PC-3 (cell line): ENCODE results near the gene VKORC1L1. TPM values are rescaled to one million over a fixed set of nuclear protein-coding genes. Genes with fewer than 3 reads are reported as not detected.

Source experiments
- ATAC-seq: fragments of 200-7000 bp; cut with Tn5 transposase; 2 replicates; pipeline ENCODE4 v1.9.1; 2020; ENCODE audit warnings: mild to moderate bottlenecking, moderate library complexity
- BruUV-seq: library from RNA; stranded (reverse); fragments of 400-500 nt; replicated peaks from 2 replicates; lab custom pipeline; 2021; lab: Mats Ljungman, UMichigan
- CTCF ChIA-PET: fragments of 300-600 bp; sonication (Branson Sonifier 250); formaldehyde crosslinking; loops from one replicate; lab custom pipeline; 2022; ENCODE audit warnings: antibody characterized with exemption; lab: Charles Lee
- POLR2A ChIA-PET: fragments of 300-600 bp; sonication (Branson Sonifier 250); formaldehyde crosslinking; loops from one replicate; lab custom pipeline; 2022; ENCODE audit warnings: antibody characterized with exemption; ENCODE audit not compliant: unreplicated experiment; lab: Charles Lee
- DNase-seq: peaks from one replicate; pipeline ENCODE4 v3.0.0-alpha.2; 2015
- H2AFZ ChIP-seq: fragments of 300-600 bp; sonication (generic); 2 replicates; pipeline ENCODE4 v1.6.0; 2016; ENCODE audit warnings: antibody characterized with exemption, low read length
- H3F3A ChIP-seq: fragments of 300-600 bp; sonication (generic); one replicate; pipeline ENCODE4 v1.6.0; 2017; ENCODE audit warnings: antibody characterized with exemption, low read length, control low read depth, mild to moderate bottlenecking; ENCODE audit not compliant: unreplicated experiment
- H3K27ac ChIP-seq: fragments of 300-600 bp; sonication (generic); 2 replicates; pipeline ENCODE4 v1.5.1; 2016; ENCODE audit warnings: mild to moderate bottlenecking, low read length
- H3K27me3 ChIP-seq: fragments of 300-600 bp; sonication (generic); 2 replicates; pipeline ENCODE4 v1.6.1; 2016; ENCODE audit warnings: low read length, mixed read lengths
- H3K36me3 ChIP-seq: fragments of 300-600 bp; sonication (generic); 2 replicates; pipeline ENCODE4 v1.6.1; 2016; ENCODE audit warnings: low read depth, mixed run types, low read length, mixed read lengths
- H3K4me1 ChIP-seq: fragments of 300-600 bp; sonication (generic); 2 replicates; pipeline ENCODE4 v1.5.1; 2016; ENCODE audit warnings: low read length; ENCODE audit not compliant: insufficient read depth
- H3K4me2 ChIP-seq: fragments of 300-600 bp; sonication (generic); 2 replicates; pipeline ENCODE4 v1.6.0; 2016; ENCODE audit warnings: low read length
- H3K4me3 ChIP-seq: fragments of 300-600 bp; sonication (generic); 2 replicates; pipeline ENCODE4 v1.5.1; 2016; ENCODE audit warnings: mild to moderate bottlenecking, low read length, mixed read lengths
- H3K79me2 ChIP-seq: fragments of 300-600 bp; sonication (generic); 2 replicates; pipeline ENCODE4 v1.6.1; 2017; ENCODE audit warnings: low read length, mixed read lengths
- H3K9ac ChIP-seq: fragments of 300-600 bp; sonication (generic); 2 replicates; pipeline ENCODE4 v1.6.0; 2016; ENCODE audit warnings: mild to moderate bottlenecking, low read length
- H3K9me2 ChIP-seq: fragments of 300-600 bp; sonication (generic); replicated peaks from 2 replicates; pipeline ENCODE4 v1.6.1; 2016; ENCODE audit warnings: mixed run types, low read length, mixed read lengths
- H3K9me3 ChIP-seq: fragments of 300-600 bp; sonication (generic); 2 replicates; pipeline ENCODE4 v1.6.1; 2016; ENCODE audit warnings: low read length, mixed read lengths
- H4K20me1 ChIP-seq: fragments of 300-600 bp; sonication (generic); 2 replicates; pipeline ENCODE4 v1.6.1; 2016; ENCODE audit warnings: low read length, mixed read lengths
- EZH2 ChIP-seq: fragments of 300-600 bp; sonication (generic); IDR thresholded peaks from one replicate; pipeline ENCODE4 v1.6.1; 2017; ENCODE audit warnings: antibody characterized with exemption, mild to moderate bottlenecking, low read length; ENCODE audit not compliant: unreplicated experiment
- EZH2phosphoT487 ChIP-seq: fragments of 300-600 bp; sonication (generic); IDR thresholded peaks from 2 replicates; pipeline ENCODE4 v1.6.1; 2018; ENCODE audit warnings: mild to moderate bottlenecking, antibody characterized with exemption, low read length, borderline replicate concordance
- intact Hi-C: fragments of 100-400 bp; cut with micrococcal nuclease; formaldehyde crosslinking; loops from 2 replicates; pipeline ENCODE4 v1.9.0; 2023
- total RNA-seq: library from RNA; depleted of rRNA; stranded (reverse); fragments of >200 nt; gene quantifications from 2 replicates; pipeline ENCODE4 v1.2.3, GENCODE V29; 2014
- TF ChIP-seq, protein P1 (sequence below): fragments of 300-600 bp; sonication (generic); conservative IDR thresholded peaks from 2 replicates; pipeline ENCODE4 v1.5.1; 2017; ENCODE audit warnings: antibody characterized with exemption, low read depth, mild to moderate bottlenecking, low read length

The VKORC1L1 gene
- total RNA-seq, 1 experiment from 2014 or later, result 7.6 TPM

DNA sequence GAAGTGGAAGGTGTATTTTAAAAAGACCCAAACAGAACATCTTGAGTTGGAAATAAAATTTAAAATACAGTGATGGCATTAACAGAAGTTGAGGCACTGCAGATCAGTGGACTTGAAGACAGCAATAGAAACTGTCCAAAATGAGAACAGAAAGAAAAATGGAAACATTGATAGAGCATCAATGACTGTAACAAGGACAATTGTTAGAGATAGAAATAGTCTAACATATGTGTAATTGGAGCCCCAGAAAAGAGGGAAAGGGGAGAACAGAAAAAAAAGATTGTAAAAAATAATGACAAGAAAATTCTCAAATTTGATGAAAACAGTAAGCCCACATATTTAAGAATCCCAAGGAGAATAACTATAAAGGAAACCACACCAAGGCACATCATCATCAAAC, 29.4 kb downstream of the VKORC1L1 start:
- intact Hi-C loops, result no loop called here
- DNase-seq (no peak), ATAC-seq (no peak)
- no TSS peak for BruUV-seq
- H3K4me3 ChIP-seq, result no peak overlapping the region
- H3K27me3 ChIP-seq, result no peaks in the 10 kb centered on the region
- no peaks in the 10 kb centered on the region for H3K36me3 ChIP-seq
- TF ChIP-seq EZH2phosphoT487, result no peak
- no peak for TF ChIP-seq EZH2
- H2AFZ ChIP-seq, result no peak overlapping the region
- POLR2A ChIA-PET, result no interaction called here
- no peak overlapping the region for H3K27ac ChIP-seq
- no peaks in the 10 kb centered on the region for H3K4me1 ChIP-seq
- no peaks in the 10 kb centered on the region for H3K9me3 ChIP-seq
- no peak overlapping the region for H3K4me2 ChIP-seq
- no peaks in the 10 kb centered on the region for H4K20me1 ChIP-seq
- H3F3A ChIP-seq, result no peaks in the 10 kb centered on the region
- no peak overlapping the region for H3K9ac ChIP-seq
- no peaks in the 10 kb centered on the region for H3K79me2 ChIP-seq
- CTCF ChIA-PET, result no interaction called here
- H3K9me2 ChIP-seq, result no peaks in the 10 kb centered on the region

DNA sequence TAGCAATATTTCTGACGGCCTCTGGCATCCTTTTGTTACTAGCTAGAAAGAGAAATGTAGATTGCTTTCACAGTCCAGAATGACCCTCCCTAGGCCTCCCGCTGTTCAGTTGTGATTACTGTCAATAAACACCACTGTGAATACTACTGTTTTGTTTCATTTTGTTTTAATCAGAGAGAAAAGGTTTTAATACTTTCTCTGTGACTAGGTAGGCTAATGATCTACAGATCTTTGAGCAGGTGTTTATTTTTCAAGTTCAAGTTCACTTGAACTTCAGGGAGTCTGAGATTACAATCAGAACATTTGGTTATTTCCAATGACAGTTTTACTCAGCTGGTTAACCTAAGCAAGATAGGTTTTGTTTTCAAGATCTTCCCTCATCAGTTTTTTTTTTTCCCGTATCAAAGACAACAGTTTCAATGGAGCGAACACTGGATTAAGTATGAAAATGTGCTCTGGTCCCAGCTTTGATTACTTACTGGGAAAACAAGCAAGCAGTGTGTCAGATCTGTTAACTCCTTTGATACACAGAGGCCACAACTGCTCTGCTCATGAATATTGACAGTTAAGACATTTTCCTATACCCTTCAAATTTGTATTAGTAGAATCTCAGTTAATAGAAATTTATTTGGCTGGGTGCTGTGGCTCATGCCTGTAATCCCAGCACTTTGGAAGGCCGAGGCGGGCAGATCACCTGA, 34.8 kb downstream of the VKORC1L1 start:
- Histone ChIP-seq H3F3A (no peaks in the 10 kb centered on the region), H3K27ac (no peak overlapping the region), H2AFZ (no peak overlapping the region), H3K4me1 (no peaks in the 10 kb centered on the region), H3K9me2 (no peaks in the 10 kb centered on the region), H3K9me3 (no peaks in the 10 kb centered on the region), H4K20me1 (no peaks in the 10 kb centered on the region), H3K4me3 (no peak overlapping the region), H3K36me3 (no peaks in the 10 kb centered on the region), H3K4me2 (no peak overlapping the region), H3K9ac (no peak overlapping the region), H3K79me2 (no peaks in the 10 kb centered on the region), H3K27me3 (no peaks in the 10 kb centered on the region)
- no peak for DNase-seq
- CTCF ChIA-PET, result no interaction called here
- intact Hi-C loops, result no loop called here
- BruUV-seq, result no TSS peak
- POLR2A ChIA-PET, result no interaction called here
- no peak for ATAC-seq
- no peak for TF ChIP-seq EZH2phosphoT487
- TF ChIP-seq, protein P1, sequence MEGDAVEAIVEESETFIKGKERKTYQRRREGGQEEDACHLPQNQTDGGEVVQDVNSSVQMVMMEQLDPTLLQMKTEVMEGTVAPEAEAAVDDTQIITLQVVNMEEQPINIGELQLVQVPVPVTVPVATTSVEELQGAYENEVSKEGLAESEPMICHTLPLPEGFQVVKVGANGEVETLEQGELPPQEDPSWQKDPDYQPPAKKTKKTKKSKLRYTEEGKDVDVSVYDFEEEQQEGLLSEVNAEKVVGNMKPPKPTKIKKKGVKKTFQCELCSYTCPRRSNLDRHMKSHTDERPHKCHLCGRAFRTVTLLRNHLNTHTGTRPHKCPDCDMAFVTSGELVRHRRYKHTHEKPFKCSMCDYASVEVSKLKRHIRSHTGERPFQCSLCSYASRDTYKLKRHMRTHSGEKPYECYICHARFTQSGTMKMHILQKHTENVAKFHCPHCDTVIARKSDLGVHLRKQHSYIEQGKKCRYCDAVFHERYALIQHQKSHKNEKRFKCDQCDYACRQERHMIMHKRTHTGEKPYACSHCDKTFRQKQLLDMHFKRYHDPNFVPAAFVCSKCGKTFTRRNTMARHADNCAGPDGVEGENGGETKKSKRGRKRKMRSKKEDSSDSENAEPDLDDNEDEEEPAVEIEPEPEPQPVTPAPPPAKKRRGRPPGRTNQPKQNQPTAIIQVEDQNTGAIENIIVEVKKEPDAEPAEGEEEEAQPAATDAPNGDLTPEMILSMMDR, result no peak
- no peak for TF ChIP-seq EZH2

DNA sequence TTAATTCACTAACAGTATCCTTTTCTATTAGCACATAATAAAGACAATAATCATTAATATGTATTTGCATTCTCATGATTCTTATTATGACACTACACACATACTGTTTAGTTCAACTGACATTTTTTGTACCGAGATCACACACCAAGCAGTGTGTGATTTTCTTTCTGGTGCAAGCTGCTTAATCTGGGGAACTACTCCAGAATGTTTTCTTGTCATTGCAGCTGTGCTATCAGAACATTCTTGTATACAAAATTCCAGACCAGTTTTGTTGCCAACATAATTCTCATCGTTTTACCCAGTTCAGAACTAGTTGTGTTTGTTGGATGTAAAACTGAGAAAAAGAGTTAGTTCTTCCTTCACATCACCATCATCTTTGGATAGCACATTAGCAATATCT, 37.4 kb downstream of the VKORC1L1 start:
- H3F3A ChIP-seq, result no peaks in the 10 kb centered on the region
- no peaks in the 10 kb centered on the region for H4K20me1 ChIP-seq
- ChIA-PET CTCF (no interaction called here), POLR2A (no interaction called here)
- ATAC-seq (no peak), DNase-seq (no peak)
- H3K9me2 ChIP-seq, result no peaks in the 10 kb centered on the region
- TF ChIP-seq EZH2, result no peak
- TF ChIP-seq, protein P1, result no peak
- TF ChIP-seq EZH2phosphoT487, result no peak
- no peaks in the 10 kb centered on the region for H3K4me1 ChIP-seq
- no peaks in the 10 kb centered on the region for H3K79me2 ChIP-seq
- no peaks in the 10 kb centered on the region for H3K9me3 ChIP-seq
- intact Hi-C loops, result no loop called here
- no peak overlapping the region for H3K4me2 ChIP-seq
- no peaks in the 10 kb centered on the region for H3K36me3 ChIP-seq
- H3K4me3 ChIP-seq, result no peak overlapping the region
- no peak overlapping the region for H3K27ac ChIP-seq
- BruUV-seq, result no TSS peak
- no peak overlapping the region for H2AFZ ChIP-seq
- H3K9ac ChIP-seq, result no peak overlapping the region
- no peaks in the 10 kb centered on the region for H3K27me3 ChIP-seq
